Anterior cingulate cortex (tissue), 58 donors: ENCODE data around the gene SLC10A6.

ENCODE experiments used
- DNase-seq, 58 donors: peaks; one replicate each; lab custom pipeline; 2025; lab: John Stamatoyannopoulos, UW

Gene SLC10A6

GRCh38 chr4:86853209-86853608 is 4.0 kb upstream of the SLC10A6 start:
- no peak for DNase-seq

GRCh38 chr4:86848136-86848535 is 1.0 kb downstream of the SLC10A6 start:
- DNase-seq = no peak

GRCh38 chr4:86847571-86847970 is 1.6 kb downstream of the SLC10A6 start:
- no peak for DNase-seq

DNA sequence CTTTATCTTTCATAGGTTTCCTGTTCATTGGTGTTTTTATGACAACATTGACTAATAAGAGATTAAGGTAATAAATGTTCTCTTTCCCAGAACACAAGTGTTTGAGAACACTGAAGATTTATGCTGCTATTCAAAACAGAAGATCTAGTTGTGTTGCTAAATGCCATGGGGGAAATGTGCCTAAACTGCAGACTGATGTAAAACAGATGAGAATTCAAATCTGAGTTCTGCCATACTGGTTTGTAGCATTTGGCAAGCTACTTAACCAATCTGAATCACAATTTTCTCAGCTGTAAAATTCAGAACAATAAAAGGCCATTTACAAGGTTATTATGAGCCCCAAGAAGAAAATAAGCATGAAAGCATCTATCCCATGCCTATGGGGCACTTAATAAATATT is 2.3 kb downstream of the SLC10A6 start:
- DNase-seq = no peak

DNA sequence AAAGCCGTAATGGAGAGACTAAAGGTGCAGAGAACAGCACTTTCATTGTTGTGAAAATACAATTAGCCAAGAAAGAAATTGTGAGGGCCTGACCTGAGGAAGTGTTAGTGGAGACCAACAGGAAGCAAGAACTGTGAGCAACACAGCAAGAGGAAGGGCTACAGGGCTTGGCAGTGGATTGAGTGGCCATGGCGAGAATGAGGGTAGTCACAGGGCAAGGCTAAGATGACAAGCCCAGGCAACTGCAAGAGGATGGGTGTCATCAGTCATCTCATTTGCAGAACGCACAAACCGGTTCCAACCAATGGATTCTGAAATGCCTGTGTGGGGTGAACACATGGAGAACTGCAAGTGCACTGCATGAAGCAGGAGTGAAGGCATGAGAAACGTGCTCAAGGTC is 3.6 kb downstream of the SLC10A6 start:
- no peak for DNase-seq

- DNase-seq = no peak
Observed at GRCh38 chr4:86841309-86841708, 7.9 kb downstream of the SLC10A6 start.

GRCh38 chr4:86840858-86841257 is 8.3 kb downstream of the SLC10A6 start:
- no peak for DNase-seq

GRCh38 chr4:86837691-86838503 is 11.3 kb downstream of the SLC10A6 start:
- DNase-seq = peak in 2 of 58 donors; percentile 4 to 8

GRCh38 chr4:86835677-86836076 is 13.5 kb downstream of the SLC10A6 start:
- no peak for DNase-seq

DNA sequence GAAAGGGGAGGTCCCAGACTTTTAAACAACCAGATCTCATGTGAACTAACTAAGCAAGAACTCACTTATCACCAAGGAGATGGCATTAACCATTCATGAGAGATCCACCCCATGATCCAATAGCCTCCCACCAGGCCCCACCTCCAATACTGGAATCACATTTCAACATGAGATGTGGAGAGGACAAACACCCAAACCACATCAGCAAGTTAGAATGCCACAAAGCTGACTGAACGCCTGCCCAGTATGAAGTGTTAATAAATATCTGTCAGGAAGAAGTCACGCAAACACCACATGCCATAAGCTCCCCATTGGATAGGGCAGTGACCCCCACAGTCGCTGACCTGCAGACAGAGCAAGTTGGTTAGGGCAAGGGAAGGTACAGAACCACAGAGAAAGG is 14.3 kb downstream of the SLC10A6 start:
- DNase-seq = no peak

DNA sequence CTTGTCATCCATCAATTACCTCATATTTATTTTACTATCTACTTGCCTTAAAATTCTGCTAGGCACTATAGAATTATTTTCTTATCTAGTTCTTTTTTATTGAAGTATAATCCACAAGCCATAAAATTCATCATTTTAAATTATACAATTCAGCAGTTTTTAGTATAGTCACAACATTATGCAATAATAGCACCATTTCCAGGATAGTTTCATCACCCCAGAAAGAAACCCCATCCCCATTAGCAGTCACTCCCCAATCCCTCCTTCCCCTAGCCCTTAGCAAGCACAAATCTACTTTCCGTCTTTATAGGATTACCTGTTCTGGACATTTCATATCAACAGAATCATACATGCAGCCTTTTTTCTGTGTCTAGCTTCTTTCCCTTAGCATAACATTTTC is 15.6 kb downstream of the SLC10A6 start:
- no peak for DNase-seq

GRCh38 chr4:86831262-86832130 is 17.7 kb downstream of the SLC10A6 start:
- no peak for DNase-seq

- no peak for DNase-seq
Observed at GRCh38 chr4:86825511-86825910, 23.7 kb downstream of the SLC10A6 start.

GRCh38 chr4:86822136-86822535 is 27.0 kb downstream of the SLC10A6 start:
- DNase-seq = no peak

- no peak for DNase-seq
Observed at GRCh38 chr4:86821151-86821550, 28.0 kb downstream of the SLC10A6 start.

DNA sequence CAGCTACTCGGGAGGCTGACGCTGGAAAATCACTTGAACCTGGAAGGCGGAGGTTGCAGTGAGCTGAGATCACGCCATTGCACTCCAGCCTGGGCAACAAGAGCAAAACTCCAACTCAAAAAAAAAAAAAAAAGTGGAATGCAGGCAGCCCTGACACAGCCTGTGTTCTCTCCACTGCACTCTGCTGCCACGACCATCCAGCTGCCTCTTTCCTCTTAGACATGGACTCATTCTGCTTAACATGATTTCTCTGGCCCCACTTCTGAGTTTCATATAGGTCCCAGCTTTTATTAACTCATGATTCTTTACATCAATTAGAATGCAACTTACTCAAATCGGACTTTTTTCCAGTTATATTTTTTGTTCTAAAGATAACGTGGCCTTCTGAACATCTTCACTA is 29.6 kb downstream of the SLC10A6 start:
- no peak for DNase-seq

- no peak for DNase-seq
Observed at GRCh38 chr4:86818841-86819240, 30.3 kb downstream of the SLC10A6 start.

DNA sequence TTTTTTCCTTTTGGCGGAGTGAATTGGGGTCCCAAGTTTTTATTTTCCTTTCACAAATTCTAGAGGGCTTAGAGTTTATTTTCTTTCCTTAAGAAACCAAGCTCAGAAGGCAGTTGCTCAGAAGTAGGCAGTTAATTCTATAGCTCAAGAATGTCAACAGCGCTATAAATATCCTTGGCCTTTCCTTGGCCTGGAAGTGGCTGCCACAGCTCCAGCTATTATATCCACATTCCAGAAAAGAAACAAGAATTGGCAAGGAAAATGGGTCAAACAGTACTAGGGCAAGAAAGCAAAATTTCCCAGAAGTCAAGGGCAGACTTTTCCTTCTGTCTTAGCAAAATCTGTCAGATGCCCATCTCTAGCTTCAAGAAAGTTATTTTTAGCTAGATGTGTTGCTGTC is 31.0 kb downstream of the SLC10A6 start:
- no peak for DNase-seq

DNA sequence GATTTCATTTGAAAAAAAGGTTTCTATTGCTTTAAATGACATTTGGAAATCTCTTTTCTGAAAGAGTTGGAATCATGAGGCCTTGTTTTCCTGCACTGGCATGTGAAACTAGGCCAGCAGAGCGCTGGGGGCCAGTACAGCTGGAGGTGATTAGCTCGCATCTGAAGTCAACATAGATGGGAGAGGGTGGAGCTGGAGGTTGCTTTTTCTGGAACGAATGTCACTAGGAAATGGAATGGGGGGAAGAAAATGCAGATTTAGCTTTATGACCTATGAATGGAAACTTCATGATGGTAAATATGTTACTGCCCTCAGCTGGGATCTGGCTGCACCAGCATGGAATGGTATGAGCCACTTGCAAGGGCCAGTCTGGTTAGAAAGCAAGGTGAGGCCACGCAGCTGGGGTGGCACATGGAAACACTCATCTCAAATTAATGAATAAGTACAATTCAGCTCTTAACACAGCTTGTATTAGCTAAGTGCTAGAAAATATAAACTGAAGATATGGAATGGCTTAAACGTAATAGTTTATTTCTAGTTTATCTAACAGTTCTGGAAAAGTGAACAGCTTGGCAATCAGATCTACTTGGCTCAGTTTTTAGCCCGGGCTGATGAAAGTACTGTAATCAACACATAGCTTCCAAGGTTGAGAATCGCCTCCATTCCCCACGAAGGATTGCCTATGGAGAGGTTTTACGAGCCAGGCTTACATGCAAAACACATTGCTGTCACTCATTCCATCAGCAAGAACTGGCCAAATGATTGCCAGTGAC is 32.5 kb downstream of the SLC10A6 start:
- DNase-seq = peak in 12 of 58 donors; percentile 1 to 22 (median 6)

DNA sequence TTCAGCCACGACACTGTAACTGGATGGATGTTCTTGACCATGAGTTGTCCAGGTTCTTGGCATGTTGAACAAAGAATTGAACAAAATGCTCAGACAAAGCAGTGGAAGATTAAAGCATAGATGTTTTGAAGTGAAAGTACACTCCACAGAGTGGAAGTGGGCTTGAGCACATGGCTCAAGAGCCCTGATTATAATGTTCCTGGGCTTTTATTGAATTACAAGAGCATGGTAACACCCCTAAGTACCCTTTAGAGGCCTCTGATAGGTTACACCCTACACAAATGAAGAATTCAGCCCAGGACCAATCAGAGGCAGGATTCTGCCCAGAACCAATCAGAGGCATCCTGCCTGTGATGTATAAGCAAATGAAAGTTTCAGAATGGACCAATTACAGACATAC is 33.5 kb downstream of the SLC10A6 start:
- DNase-seq = no peak

DNA sequence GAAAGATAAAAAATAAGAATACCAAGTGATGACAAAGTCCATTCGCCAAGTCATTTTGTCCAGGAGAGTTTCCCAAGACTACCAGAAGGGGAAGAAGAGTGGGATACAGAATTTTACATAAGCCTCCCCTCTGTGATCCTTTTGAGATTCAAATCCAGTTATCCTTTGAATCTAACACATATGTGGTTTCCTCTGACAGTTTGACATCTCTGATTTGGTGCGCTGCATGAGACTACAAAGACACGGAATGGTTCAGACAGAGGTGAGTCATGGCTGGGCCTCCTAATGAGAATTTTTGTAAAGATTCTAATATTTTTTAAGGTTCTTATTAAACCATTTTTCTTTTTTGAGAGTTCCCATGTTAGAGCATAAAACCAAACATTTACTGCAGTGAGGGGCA is 38.3 kb downstream of the SLC10A6 start:
- no peak for DNase-seq
